Endodermal cell (in vitro differentiated cells): ENCODE measurements around the gene MGAT3. TPM values are rescaled to one million over a fixed set of nuclear protein-coding genes. Genes with fewer than 3 reads are reported as not detected.

ENCODE experiments used
- DNase-seq: peaks from one replicate; pipeline ENCODE4 v3.0.0-alpha.2; 2017
- H3K27ac ChIP-seq: 2 replicates; pipeline ENCODE4 v1.5.1; 2013; ENCODE audit warnings: mild to moderate bottlenecking, low read depth, low read length, moderate library complexity
- H3K27me3 ChIP-seq: 2 replicates; pipeline ENCODE4 v1.6.1; 2013; ENCODE audit warnings: mild to moderate bottlenecking, low read length, moderate library complexity; ENCODE audit not compliant: insufficient read depth, control insufficient read depth, poor library complexity, severe bottlenecking
- H3K36me3 ChIP-seq: 2 replicates; pipeline ENCODE4 v1.7.0; 2013; ENCODE audit warnings: mild to moderate bottlenecking, low read length, moderate library complexity; ENCODE audit not compliant: control insufficient read depth, insufficient read depth
- H3K4me1 ChIP-seq: one replicate; pipeline ENCODE4 v1.7.0; 2013; ENCODE audit warnings: low read length; ENCODE audit not compliant: control insufficient read depth, insufficient read depth
- H3K4me3 ChIP-seq: 2 replicates; pipeline ENCODE4 v1.5.1; 2013; ENCODE audit warnings: mild to moderate bottlenecking, low read length, moderate library complexity
- H3K9ac ChIP-seq: 2 replicates; pipeline ENCODE4 v1.6.1; 2013; ENCODE audit warnings: mild to moderate bottlenecking, low read length, moderate library complexity; ENCODE audit not compliant: poor library complexity, severe bottlenecking; ENCODE audit errors: extremely low read depth
- H3K9me3 ChIP-seq: 2 replicates; pipeline ENCODE4 v1.6.1; 2013; ENCODE audit warnings: mild to moderate bottlenecking, low read length, moderate library complexity; ENCODE audit not compliant: control insufficient read depth
- H3K27ac Mint-ChIP-seq: 2 replicates; pipeline ENCODE4 v1.8.0; 2020; ENCODE audit warnings: mixed read lengths
- H3K27me3 Mint-ChIP-seq: 2 replicates; pipeline ENCODE4 v1.8.0; 2021; ENCODE audit warnings: mild to moderate bottlenecking, mixed read lengths; ENCODE audit not compliant: insufficient read depth
- H3K36me3 Mint-ChIP-seq: 2 replicates; pipeline ENCODE4 v1.8.0; 2020; ENCODE audit warnings: low read depth, mixed read lengths
- H3K4me1 Mint-ChIP-seq: 2 replicates; pipeline ENCODE4 v1.8.0; 2020; ENCODE audit warnings: mixed read lengths
- H3K4me3 Mint-ChIP-seq: 2 replicates; pipeline ENCODE4 v1.8.0; 2020; ENCODE audit warnings: mild to moderate bottlenecking, moderate library complexity, mixed read lengths
- H3K9me3 Mint-ChIP-seq: 2 replicates; pipeline ENCODE4 v1.8.0; 2020; ENCODE audit warnings: mild to moderate bottlenecking, mixed read lengths
- WGBS, 2 experiments: methylation state at CpG; one replicate each; pipeline versions ENCODE4 v1.1.5 to v1.1.7; 2013; ENCODE audit warnings: missing lambda C conversion rate in 2 of 2, mixed read lengths in 1 of 2; ENCODE audit not compliant: insufficient coverage in 1 of 2, insufficient read length in 1 of 2; 5-methylcytosine and 5-hydroxymethylcytosine counted together
- total RNA-seq, 2 donors: library from RNA; stranded (reverse); fragmentation: NEBNext Ultra II Directional in 1 of 2; extraction: Animal tissue kit (Norgen Biotek cat#: 25700) in 1 of 2; gene quantifications; 2 replicates in 1 of 2; 3 replicates in 1 of 2; pipeline ENCODE4 v1.2.1, GENCODE V29; 2021
- TF ChIP-seq, protein P1 (sequence below): fragments of 200-600 bp; sonication (generic); conservative IDR thresholded peaks from 2 replicates; pipeline ENCODE4 v1.5.0; 2021; ENCODE audit warnings: antibody characterized with exemption, mild to moderate bottlenecking

The MGAT3 gene
- total RNA-seq, 2 donors from 2014 or later: 9.0 to 16.7 TPM

DNA sequence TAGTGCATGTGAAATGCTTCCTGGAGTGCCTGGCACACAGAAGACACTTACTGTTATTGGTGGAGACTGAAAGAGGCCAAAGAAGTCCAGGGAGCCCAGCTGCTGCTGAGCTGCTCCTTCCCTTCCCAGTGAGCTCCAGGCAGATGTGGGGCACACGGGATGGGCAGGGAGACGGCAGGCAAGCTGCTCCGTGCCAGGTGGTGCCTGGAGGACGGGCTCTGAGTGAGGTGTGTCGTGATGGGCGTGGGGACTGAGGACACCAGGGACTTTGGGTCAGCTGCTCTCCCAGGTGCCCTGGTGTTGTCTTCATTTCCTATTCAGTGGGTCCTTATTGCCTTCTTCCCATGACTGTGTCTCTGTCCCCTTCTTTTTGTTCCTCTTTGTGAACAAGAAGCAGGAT, 37.7 kb upstream of the MGAT3 start:
- Histone ChIP-seq H3K27me3 (no peaks in the 10 kb centered on the region), H3K9me3 (no peaks in the 10 kb centered on the region), H3K9ac (no peak overlapping the region), H3K27ac (no peak overlapping the region), H3K4me1 (no peaks in the 10 kb centered on the region), H3K36me3 (peaks cover 36% of the 10 kb centered on the region), H3K4me3 (no peak overlapping the region)
- Mint-ChIP-seq H3K27me3 (no peaks in the 10 kb centered on the region), H3K36me3 (peaks cover 44% of the 10 kb centered on the region), H3K9me3 (no peaks in the 10 kb centered on the region), H3K27ac (no peak overlapping the region), H3K4me3 (no peak overlapping the region), H3K4me1 (no peaks in the 10 kb centered on the region)
- WGBS, 2 experiments: 94 to 100% methylated on average over 3 to 6 of the region's 6 CpGs
- no peak for DNase-seq
- TF ChIP-seq, protein P1, sequence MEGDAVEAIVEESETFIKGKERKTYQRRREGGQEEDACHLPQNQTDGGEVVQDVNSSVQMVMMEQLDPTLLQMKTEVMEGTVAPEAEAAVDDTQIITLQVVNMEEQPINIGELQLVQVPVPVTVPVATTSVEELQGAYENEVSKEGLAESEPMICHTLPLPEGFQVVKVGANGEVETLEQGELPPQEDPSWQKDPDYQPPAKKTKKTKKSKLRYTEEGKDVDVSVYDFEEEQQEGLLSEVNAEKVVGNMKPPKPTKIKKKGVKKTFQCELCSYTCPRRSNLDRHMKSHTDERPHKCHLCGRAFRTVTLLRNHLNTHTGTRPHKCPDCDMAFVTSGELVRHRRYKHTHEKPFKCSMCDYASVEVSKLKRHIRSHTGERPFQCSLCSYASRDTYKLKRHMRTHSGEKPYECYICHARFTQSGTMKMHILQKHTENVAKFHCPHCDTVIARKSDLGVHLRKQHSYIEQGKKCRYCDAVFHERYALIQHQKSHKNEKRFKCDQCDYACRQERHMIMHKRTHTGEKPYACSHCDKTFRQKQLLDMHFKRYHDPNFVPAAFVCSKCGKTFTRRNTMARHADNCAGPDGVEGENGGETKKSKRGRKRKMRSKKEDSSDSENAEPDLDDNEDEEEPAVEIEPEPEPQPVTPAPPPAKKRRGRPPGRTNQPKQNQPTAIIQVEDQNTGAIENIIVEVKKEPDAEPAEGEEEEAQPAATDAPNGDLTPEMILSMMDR: no peak

DNA sequence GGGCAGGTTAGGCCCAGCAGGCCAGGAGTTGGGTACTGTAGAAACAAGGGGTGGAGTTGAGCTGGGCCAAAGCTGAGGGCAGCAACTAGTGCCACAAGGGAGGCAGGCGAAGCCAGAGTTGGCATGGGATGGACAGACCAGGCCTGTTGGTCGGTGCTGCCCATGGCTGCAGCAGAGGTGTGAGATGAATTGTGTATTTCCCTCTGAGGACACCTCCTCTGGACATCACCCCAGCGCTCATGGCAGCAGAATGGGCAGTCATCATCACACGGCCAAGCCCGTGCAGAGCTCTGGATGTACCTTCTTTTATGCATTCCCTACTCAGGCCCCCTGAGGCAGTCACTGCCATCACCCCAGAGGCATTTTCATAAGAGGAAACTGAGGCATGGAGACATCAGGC, 36.9 kb upstream of the MGAT3 start:
- Histone ChIP-seq H3K36me3 (peaks cover 37% of the 10 kb centered on the region), H3K9ac (no peak overlapping the region), H3K9me3 (no peaks in the 10 kb centered on the region), H3K4me3 (no peak overlapping the region), H3K27me3 (no peaks in the 10 kb centered on the region), H3K4me1 (no peaks in the 10 kb centered on the region), H3K27ac (no peak overlapping the region)
- 89 to 100% methylated on average over 3 to 5 of the region's 5 CpGs for WGBS, 2 experiments
- H3K27me3 Mint-ChIP-seq: no peaks in the 10 kb centered on the region
- no peaks in the 10 kb centered on the region for H3K9me3 Mint-ChIP-seq
- H3K4me1 Mint-ChIP-seq: no peaks in the 10 kb centered on the region
- H3K27ac Mint-ChIP-seq: no peak overlapping the region
- no peak for DNase-seq
- no peak overlapping the region for H3K4me3 Mint-ChIP-seq
- H3K36me3 Mint-ChIP-seq: peaks cover 49% of the 10 kb centered on the region
- TF ChIP-seq, protein P1: no peak

DNA sequence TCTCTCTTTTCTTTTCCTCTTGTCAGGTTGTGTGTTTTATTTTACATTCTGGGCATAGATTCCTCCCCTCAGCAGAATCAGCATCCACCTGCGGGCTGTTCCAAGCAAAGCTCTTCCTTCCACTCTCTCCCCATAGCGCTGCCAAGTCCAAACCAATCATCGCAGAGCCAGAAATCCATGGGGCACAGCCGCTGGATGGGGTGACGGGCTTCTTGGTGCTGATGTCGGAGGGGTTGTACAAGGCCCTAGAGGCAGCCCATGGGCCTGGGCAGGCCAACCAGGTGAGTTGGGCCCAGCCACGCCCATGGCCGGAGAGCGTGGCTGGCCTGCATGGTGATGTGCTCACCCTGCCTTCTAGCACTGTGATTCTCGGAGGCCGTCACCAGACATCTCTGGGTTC, 35.1 kb upstream of the MGAT3 start:
- Mint-ChIP-seq H3K36me3 (peaks cover 54% of the 10 kb centered on the region), H3K9me3 (no peaks in the 10 kb centered on the region), H3K27me3 (no peaks in the 10 kb centered on the region), H3K27ac (no peak overlapping the region), H3K4me3 (no peak overlapping the region), H3K4me1 (no peaks in the 10 kb centered on the region)
- TF ChIP-seq, protein P1: no peak
- H3K27ac ChIP-seq: no peak overlapping the region
- 96 to 97% methylated on average over 6 to 11 of the region's 11 CpGs for WGBS, 2 experiments
- H3K9ac ChIP-seq: no peak overlapping the region
- no peaks in the 10 kb centered on the region for H3K4me1 ChIP-seq
- no peaks in the 10 kb centered on the region for H3K27me3 ChIP-seq
- DNase-seq: no peak
- H3K36me3 ChIP-seq: peaks cover 41% of the 10 kb centered on the region
- H3K9me3 ChIP-seq: no peaks in the 10 kb centered on the region
- H3K4me3 ChIP-seq: no peak overlapping the region
